DMS79 treated with DMSO at 0.1 percent for 48 hours (cell line): ENCODE measurements around the gene TANC1.
"Not testable (repeated sequence)": the region's sequence is repeated elsewhere in the genome, so short reads cannot be mapped to it uniquely, and the experiment has no call there.

Experiments used
- DNase-seq: peaks from one replicate; lab custom pipeline; 2025; lab: John Stamatoyannopoulos, UW

Gene TANC1

GRCh38 chr2:159140070-159140769 lies 171.8 kb downstream of the TANC1 start:
- DNase-seq, result no peak

- DNase-seq, result not testable (repeated sequence)
These were observed 172.4 kb downstream of the TANC1 start for GRCh38 chr2:159140821-159141220.

- DNase-seq, result no peak
These were observed 176.6 kb downstream of the TANC1 start for GRCh38 chr2:159144776-159145614.

GRCh38 chr2:159145745-159146354 lies 177.4 kb downstream of the TANC1 start:
- no peak for DNase-seq

- DNase-seq, result no peak
These were observed 178.7 kb downstream of the TANC1 start for GRCh38 chr2:159146996-159147666.

GRCh38 chr2:159147690-159148089 lies 179.2 kb downstream of the TANC1 start:
- no peak for DNase-seq

GRCh38 chr2:159148901-159149300 lies 180.5 kb downstream of the TANC1 start:
- DNase-seq, result no peak

GRCh38 chr2:159149747-159150146 lies 181.3 kb downstream of the TANC1 start:
- DNase-seq, result no peak

- DNase-seq, result no peak
These were observed 181.9 kb downstream of the TANC1 start for GRCh38 chr2:159150280-159150746.

- no peak for DNase-seq
These were observed 183.0 kb downstream of the TANC1 start for GRCh38 chr2:159151198-159152127.

GRCh38 chr2:159152128-159152778 lies 183.8 kb downstream of the TANC1 start:
- DNase-seq, result no peak

- no peak for DNase-seq
These were observed 184.6 kb downstream of the TANC1 start for GRCh38 chr2:159153063-159153462.

GRCh38 chr2:159153463-159153862 lies 185.0 kb downstream of the TANC1 start:
- DNase-seq, result no peak

GRCh38 chr2:159153951-159154350 lies 185.5 kb downstream of the TANC1 start:
- no peak for DNase-seq

- no peak for DNase-seq
These were observed 185.9 kb downstream of the TANC1 start for GRCh38 chr2:159154366-159154765.

- DNase-seq, result peak; percentile 83
These were observed 186.9 kb downstream of the TANC1 start for GRCh38 chr2:159155320-159155719.

- DNase-seq, result no peak
These were observed 187.4 kb downstream of the TANC1 start for GRCh38 chr2:159155791-159156190.

- DNase-seq, result no peak
These were observed 188.4 kb downstream of the TANC1 start for GRCh38 chr2:159156834-159157233.

- DNase-seq, result no peak
These were observed 189.1 kb downstream of the TANC1 start for GRCh38 chr2:159157361-159158209.

- DNase-seq, result no peak
These were observed 192.0 kb downstream of the TANC1 start for GRCh38 chr2:159160412-159160811.
